CD14-positive monocyte (primary cell): ENCODE data around the gene PYGO2. TPM values are rescaled to one million over a fixed set of nuclear protein-coding genes. Genes with fewer than 3 reads are reported as not detected.
A peak's percentile ranks its signal among the peaks of the same experiment; 100 is the strongest.

Experiments
- DNase-seq, 3 donors: peaks; one replicate each; pipeline ENCODE4 v3.0.0-alpha.2; 2011 to 2022
- H2AFZ ChIP-seq: 2 replicates; pipeline ENCODE4 v1.6.0; 2012; ENCODE audit warnings: mild to moderate bottlenecking, low read depth, low read length, inconsistent platforms; ENCODE audit not compliant: insufficient read depth, poor library complexity, severe bottlenecking
- H3K27ac ChIP-seq, 2 donors: 1 replicate in 1 of 2; 2 replicates in 1 of 2; pipeline ENCODE4 v1.5.1; 2012 to 2013; ENCODE audit warnings: low read length in 2 of 2, control low read depth in 1 of 2, inconsistent platforms in 1 of 2, low read depth in 1 of 2, mild to moderate bottlenecking in 1 of 2
- H3K27me3 ChIP-seq, 2 donors: one replicate each; pipeline versions ENCODE4 v1.6.0 to v1.6.1; 2011 to 2013; ENCODE audit warnings: low read length in 2 of 2; ENCODE audit not compliant: control insufficient read depth in 2 of 2, insufficient read depth in 2 of 2
- H3K36me3 ChIP-seq, 2 donors: replicated peaks in 1 of 2; 1 replicate in 1 of 2; 2 replicates in 1 of 2; pipeline versions ENCODE4 v1.5.1 to v1.6.1; 2012 to 2013; ENCODE audit warnings: low read length in 2 of 2, control low read depth in 1 of 2, inconsistent platforms in 1 of 2, mild to moderate bottlenecking in 1 of 2; ENCODE audit not compliant: insufficient read depth in 2 of 2, control insufficient read depth in 1 of 2
- H3K4me1 ChIP-seq, 2 donors: 1 replicate in 1 of 2; 2 replicates in 1 of 2; pipeline versions ENCODE4 v1.5.1 to v1.6.1; 2012 to 2013; ENCODE audit warnings: low read length in 2 of 2, control low read depth in 1 of 2, inconsistent platforms in 1 of 2, mild to moderate bottlenecking in 1 of 2, moderate library complexity in 1 of 2; ENCODE audit not compliant: insufficient read depth in 2 of 2, control insufficient read depth in 1 of 2
- H3K4me2 ChIP-seq: replicated peaks from 2 replicates; pipeline ENCODE3; 2012; ENCODE audit warnings: low read length, moderate library complexity, mild to moderate bottlenecking; ENCODE audit not compliant: poor library complexity, severe bottlenecking; ENCODE audit errors: extremely low read depth
- H3K4me3 ChIP-seq, 3 experiments: fragments of 200-600 bp in 1 of 3; sonication (generic) in 1 of 3; replicated peaks in 1 of 3; 1 replicate in 2 of 3; 2 replicates in 1 of 3; pipeline ENCODE4 v1.5.1; 2011 to 2013; ENCODE audit warnings: low read length in 3 of 3, mild to moderate bottlenecking in 3 of 3, control low read depth in 2 of 3, low read depth in 2 of 3, inconsistent platforms in 1 of 3, moderate library complexity in 1 of 3
- H3K79me2 ChIP-seq: 2 replicates; pipeline ENCODE4 v1.6.0; 2012; ENCODE audit warnings: mild to moderate bottlenecking, control low read depth, inconsistent platforms, low read length, moderate library complexity; ENCODE audit not compliant: insufficient read depth
- H3K9ac ChIP-seq: 2 replicates; pipeline ENCODE4 v1.6.0; 2017; ENCODE audit warnings: low read length, mild to moderate bottlenecking; ENCODE audit not compliant: insufficient read depth, poor library complexity, severe bottlenecking
- H3K9me3 ChIP-seq, 2 donors: replicated peaks in 1 of 2; 1 replicate in 1 of 2; 2 replicates in 1 of 2; pipeline versions ENCODE4 v1.5.1 to v1.6.1; 2012 to 2013; ENCODE audit warnings: low read length in 2 of 2, control low read depth in 1 of 2; ENCODE audit not compliant: control insufficient read depth in 1 of 2, insufficient read depth in 1 of 2
- H4K20me1 ChIP-seq: 2 replicates; pipeline ENCODE4 v1.6.0; 2012; ENCODE audit warnings: mild to moderate bottlenecking, low read length, control low read depth, moderate library complexity; ENCODE audit not compliant: insufficient read depth
- H3K27ac Mint-ChIP-seq, 7 donors: one replicate each; pipeline ENCODE4 v1.8.0; 2020; ENCODE audit warnings: mild to moderate bottlenecking in 7 of 7, mixed read lengths in 7 of 7, moderate library complexity in 6 of 7, inconsistent platforms in 2 of 7
- H3K27me3 Mint-ChIP-seq, 3 donors: one replicate each; pipeline ENCODE4 v1.8.0; 2021 to 2022; ENCODE audit warnings: low read depth in 3 of 3, mild to moderate bottlenecking in 3 of 3, mixed read lengths in 3 of 3, moderate library complexity in 3 of 3, inconsistent platforms in 1 of 3
- H3K36me3 Mint-ChIP-seq, 2 donors: one replicate each; pipeline ENCODE4 v1.8.0; 2020; ENCODE audit warnings: mixed read lengths in 2 of 2, inconsistent platforms in 1 of 2, mild to moderate bottlenecking in 1 of 2
- H3K4me1 Mint-ChIP-seq: one replicate; pipeline ENCODE4 v1.8.0; 2020; ENCODE audit warnings: mild to moderate bottlenecking, mixed read lengths
- H3K4me3 Mint-ChIP-seq, 2 donors: one replicate each; pipeline ENCODE4 v1.8.0; 2020; ENCODE audit warnings: mild to moderate bottlenecking in 2 of 2, mixed read lengths in 2 of 2, moderate library complexity in 1 of 2
- H3K9me3 Mint-ChIP-seq, 7 donors: one replicate each; pipeline ENCODE4 v1.8.0; 2020 to 2022; ENCODE audit warnings: mixed read lengths in 7 of 7, mild to moderate bottlenecking in 6 of 7, moderate library complexity in 6 of 7, inconsistent platforms in 2 of 7
- WGBS: methylation state at CpG from one replicate; pipeline ENCODE4 v1.1.5; 2013; ENCODE audit warnings: missing lambda C conversion rate; ENCODE audit not compliant: insufficient coverage; 5-methylcytosine and 5-hydroxymethylcytosine counted together
- intact Hi-C, 2 donors: fragments of 100-400 bp; cut with micrococcal nuclease; formaldehyde crosslinking; loops; one replicate each; pipeline versions ENCODE4 v1.15.0 to v1.15.1; 2023
- polyA plus RNA-seq, 3 donors: library from polyadenylated mRNA; depleted of rRNA in 1 of 3; unstranded in 2 of 3; stranded (reverse) in 1 of 3; fragments of 300-500 nt in 2 of 3; fragments of >200 nt in 1 of 3; fragmentation: Illumina TruSeq in 2 of 3; gene quantifications; 1 replicate in 2 of 3; 2 replicates in 1 of 3; pipeline ENCODE4 v1.2.3, GENCODE V29; 2012 to 2021
- TF ChIP-seq, protein P1 (sequence below): fragments of 200-600 bp; IDR thresholded peaks from one replicate; pipeline ENCODE4 v1.8.0; 2022; ENCODE audit warnings: antibody characterized with exemption, mild to moderate bottlenecking

The PYGO2 gene
- polyA plus RNA-seq, 3 donors: 8.2 to 12.5 (median 12.0) TPM

GRCh38 chr1:154959426-154959780 is 2.2 kb downstream of the PYGO2 start:
- H3K27ac Mint-ChIP-seq: peak overlapping the region in 3 of 7 donors; percentile 36 to 70 (median 50)
- H3K9me3 Mint-ChIP-seq: no peaks in the 10 kb centered on the region
- Histone ChIP-seq H3K9me3 (no peaks in the 10 kb centered on the region), H3K27ac (no peak overlapping the region), H2AFZ (no peak overlapping the region), H3K4me2 (no peak overlapping the region), H3K4me3 (no peak overlapping the region), H3K4me1 (peaks cover 38 to 55% of the 10 kb centered on the region in 2 donors), H3K9ac (no peak overlapping the region), H4K20me1 (peaks cover 34% of the 10 kb centered on the region), H3K27me3 (no peaks in the 10 kb centered on the region), H3K36me3 (peaks cover 27 to 34% of the 10 kb centered on the region in 2 donors), H3K79me2 (peaks cover 49% of the 10 kb centered on the region)
- H3K36me3 Mint-ChIP-seq: peaks cover 18 to 26% of the 10 kb centered on the region in 2 donors
- no peak overlapping the region for H3K4me3 Mint-ChIP-seq
- peaks cover 49% of the 10 kb centered on the region for H3K4me1 Mint-ChIP-seq
- TF ChIP-seq, protein P1, sequence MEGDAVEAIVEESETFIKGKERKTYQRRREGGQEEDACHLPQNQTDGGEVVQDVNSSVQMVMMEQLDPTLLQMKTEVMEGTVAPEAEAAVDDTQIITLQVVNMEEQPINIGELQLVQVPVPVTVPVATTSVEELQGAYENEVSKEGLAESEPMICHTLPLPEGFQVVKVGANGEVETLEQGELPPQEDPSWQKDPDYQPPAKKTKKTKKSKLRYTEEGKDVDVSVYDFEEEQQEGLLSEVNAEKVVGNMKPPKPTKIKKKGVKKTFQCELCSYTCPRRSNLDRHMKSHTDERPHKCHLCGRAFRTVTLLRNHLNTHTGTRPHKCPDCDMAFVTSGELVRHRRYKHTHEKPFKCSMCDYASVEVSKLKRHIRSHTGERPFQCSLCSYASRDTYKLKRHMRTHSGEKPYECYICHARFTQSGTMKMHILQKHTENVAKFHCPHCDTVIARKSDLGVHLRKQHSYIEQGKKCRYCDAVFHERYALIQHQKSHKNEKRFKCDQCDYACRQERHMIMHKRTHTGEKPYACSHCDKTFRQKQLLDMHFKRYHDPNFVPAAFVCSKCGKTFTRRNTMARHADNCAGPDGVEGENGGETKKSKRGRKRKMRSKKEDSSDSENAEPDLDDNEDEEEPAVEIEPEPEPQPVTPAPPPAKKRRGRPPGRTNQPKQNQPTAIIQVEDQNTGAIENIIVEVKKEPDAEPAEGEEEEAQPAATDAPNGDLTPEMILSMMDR: no peak
- no peak for DNase-seq
- 90% methylated on average over 2 of the region's 7 CpGs for WGBS
- intact Hi-C loops: no loop called here
- peaks cover 0 to 3% (median 1%) of the 10 kb centered on the region in 3 donors for H3K27me3 Mint-ChIP-seq

- no peaks in the 10 kb centered on the region for H3K9me3 ChIP-seq
- no peak overlapping the region for H3K4me3 ChIP-seq
- no peak for DNase-seq
- peak overlapping the region in 1 of 7 donors; percentile 66 for H3K27ac Mint-ChIP-seq
- peak overlapping the region in 1 of 2 donors; percentile 1 for H3K27ac ChIP-seq
- peaks cover 16 to 21% of the 10 kb centered on the region in 2 donors for H3K36me3 Mint-ChIP-seq
- H3K79me2 ChIP-seq: peaks cover 50% of the 10 kb centered on the region
- H3K4me2 ChIP-seq: no peak overlapping the region
- no peaks in the 10 kb centered on the region for H3K27me3 ChIP-seq
- peaks cover 42 to 59% of the 10 kb centered on the region in 2 donors for H3K4me1 ChIP-seq
- H3K27me3 Mint-ChIP-seq: peaks cover 0 to 3% (median 1%) of the 10 kb centered on the region in 3 donors
- H3K4me1 Mint-ChIP-seq: peaks cover 54% of the 10 kb centered on the region
- H2AFZ ChIP-seq: no peak overlapping the region
- TF ChIP-seq, protein P1: no peak
- peaks cover 40% of the 10 kb centered on the region for H4K20me1 ChIP-seq
- H3K9me3 Mint-ChIP-seq: no peaks in the 10 kb centered on the region
- intact Hi-C loops: no loop called here
- H3K4me3 Mint-ChIP-seq: no peak overlapping the region
- 97% methylated on average over 12 of the region's 16 CpGs for WGBS
- peaks cover 22 to 29% of the 10 kb centered on the region in 2 donors for H3K36me3 ChIP-seq
- no peak overlapping the region for H3K9ac ChIP-seq
Observed at GRCh38 chr1:154958681-154959425, 2.7 kb downstream of the PYGO2 start.
